ENCODE data around the gene ZNF226.
"Not testable (repeated sequence)": the region's sequence is repeated elsewhere in the genome, so short reads cannot be mapped to it uniquely, and the experiment has no call there.

Gene ZNF226

GRCh38 chr19:44164673-44165512 is at the start of gene ZNF226:
TSS of gene ZNF226 (plus strand) at chr19:44165100. CDS start at chr19:44170081, 4,981 bp downstream.
- DNase-seq (ENCODE audit: extremely low read depth in 1 of 2, low read depth in 1 of 2), result peak; percentile 55 to 65

DNA sequence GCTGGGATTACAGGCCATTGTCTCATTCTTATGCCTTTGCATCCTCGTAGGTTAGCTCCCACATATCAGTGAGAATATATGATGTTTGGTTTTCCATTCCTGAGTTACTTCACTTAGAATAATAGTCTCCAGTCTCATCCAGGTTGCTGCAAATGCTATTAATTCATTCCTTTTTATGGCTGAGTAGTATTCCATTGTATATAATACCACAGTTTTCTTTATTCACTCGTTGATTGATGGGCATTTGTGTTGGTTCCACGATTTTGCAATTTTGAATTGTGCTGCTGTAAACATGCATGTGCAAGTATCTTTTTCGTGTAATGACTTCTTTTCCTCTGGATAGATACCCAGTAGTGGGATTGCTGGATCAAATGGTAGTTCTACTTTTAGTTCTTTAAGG is 43.7 kb upstream of the ZNF226 start:
- DNase-seq (ENCODE audit: extremely low read depth in 1 of 2, low read depth in 1 of 2), result not testable (repeated sequence)

DNA sequence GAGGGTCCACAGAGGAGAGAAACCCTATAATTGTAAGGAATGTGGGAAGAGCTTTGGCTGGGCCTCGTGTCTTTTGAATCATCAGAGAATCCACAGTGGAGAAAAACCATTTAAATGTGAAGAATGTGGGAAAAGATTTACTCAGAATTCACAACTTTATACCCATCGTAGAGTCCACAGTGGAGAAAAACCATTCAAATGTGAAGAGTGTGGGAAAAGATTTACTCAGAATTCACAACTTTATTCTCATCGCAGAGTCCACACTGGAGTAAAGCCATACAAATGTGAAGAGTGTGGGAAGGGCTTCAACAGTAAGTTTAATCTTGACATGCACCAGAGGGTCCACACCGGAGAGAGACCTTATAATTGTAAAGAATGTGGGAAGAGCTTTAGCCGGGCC is 32.9 kb upstream of the ZNF226 start:
- no peak for DNase-seq (ENCODE audit: extremely low read depth in 1 of 2, low read depth in 1 of 2)

DNA sequence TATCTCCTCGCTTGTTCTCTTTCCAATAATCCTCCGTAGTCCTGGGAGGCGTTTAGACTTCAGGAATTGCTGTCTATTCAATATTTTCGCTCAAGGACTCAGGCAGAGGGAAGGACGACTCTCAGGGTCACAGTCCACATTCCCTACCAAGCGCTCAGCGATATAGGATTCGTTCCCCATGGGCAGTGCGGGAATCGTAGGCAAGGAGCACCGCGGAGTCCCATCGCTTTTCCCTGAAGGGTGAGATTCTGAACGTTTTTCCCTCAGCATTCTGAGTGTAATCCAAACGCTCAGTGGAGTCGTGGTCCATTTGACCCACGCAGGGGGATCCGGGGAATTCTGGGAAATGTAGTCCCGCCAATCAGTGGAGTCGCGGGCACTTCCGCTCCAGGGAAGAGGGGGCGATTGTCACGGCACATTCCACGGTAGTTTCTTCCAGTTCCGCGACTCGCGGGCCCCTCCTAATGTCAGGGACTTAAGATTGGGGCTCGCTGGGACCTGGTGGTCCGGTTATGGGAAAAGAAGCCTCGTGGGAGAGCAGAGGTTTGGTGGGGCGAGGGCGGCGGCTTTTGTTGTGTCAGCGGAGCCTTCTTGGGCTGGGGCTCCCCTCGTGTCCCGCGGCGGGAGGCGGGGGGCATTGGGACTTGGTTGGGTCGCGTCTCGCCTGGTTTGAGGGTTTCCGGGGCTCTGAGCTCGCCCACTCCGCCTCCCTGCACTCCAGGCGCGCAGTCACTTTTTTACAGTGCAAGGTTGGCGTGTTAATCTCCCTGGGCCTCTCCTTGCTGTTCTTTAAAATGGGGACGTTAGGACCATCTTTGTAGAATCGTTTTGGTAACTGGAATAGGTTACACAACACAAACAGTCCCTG is 23.5 kb upstream of the ZNF226 start, which contains the start of gene ZNF234:
ZNF234 (plus strand) TSS at position 364 of the 868 bp plus-strand sequence. CDS start 3,079 bp downstream, outside the sequence.
- peak; percentile 33 to 36 for DNase-seq (ENCODE audit: extremely low read depth in 1 of 2, low read depth in 1 of 2)

- DNase-seq (ENCODE audit: extremely low read depth in 1 of 2, low read depth in 1 of 2), result no peak
Observed at GRCh38 chr19:44142059-44142433, 22.9 kb upstream of the ZNF226 start.

GRCh38 chr19:44149776-44150175 is 15.1 kb upstream of the ZNF226 start:
- DNase-seq (ENCODE audit: extremely low read depth in 1 of 2, low read depth in 1 of 2), result no peak

DNA sequence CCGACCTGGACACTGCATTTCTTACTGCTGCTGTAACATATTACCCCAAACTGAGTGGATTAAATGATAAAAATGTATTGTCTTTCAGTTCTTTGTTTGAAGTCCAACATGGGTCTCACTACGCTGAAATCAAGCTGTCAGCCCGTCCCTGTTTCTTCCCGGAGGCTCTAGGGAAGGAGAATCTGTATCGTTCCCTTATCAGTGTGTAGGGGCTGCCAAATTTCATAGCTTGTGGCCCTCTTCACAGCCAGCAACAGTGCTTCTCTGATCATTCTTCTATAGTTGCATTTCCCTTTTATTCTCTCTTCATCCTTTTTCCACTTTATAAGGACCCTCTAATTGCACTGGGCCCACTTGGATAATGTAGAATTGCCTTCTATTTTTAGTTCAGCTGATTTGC is 13.4 kb upstream of the ZNF226 start:
- DNase-seq (ENCODE audit: extremely low read depth in 1 of 2, low read depth in 1 of 2), result no peak

DNA sequence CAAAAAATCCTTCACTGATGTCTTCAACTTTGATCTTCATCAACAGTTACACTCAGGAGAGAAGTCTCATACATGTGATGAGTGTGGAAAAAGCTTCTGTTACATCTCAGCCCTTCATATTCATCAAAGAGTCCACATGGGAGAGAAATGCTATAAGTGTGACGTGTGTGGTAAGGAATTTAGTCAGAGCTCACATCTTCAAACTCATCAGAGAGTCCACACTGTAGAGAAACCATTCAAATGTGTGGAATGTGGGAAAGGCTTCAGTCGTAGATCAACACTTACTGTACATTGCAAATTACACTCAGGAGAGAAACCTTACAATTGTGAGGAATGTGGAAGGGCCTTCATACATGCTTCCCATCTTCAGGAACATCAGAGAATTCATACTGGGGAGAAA is 8.4 kb upstream of the ZNF226 start:
- no peak for DNase-seq (ENCODE audit: extremely low read depth in 1 of 2, low read depth in 1 of 2)

GRCh38 chr19:44163789-44164188 is 1.1 kb upstream of the ZNF226 start:
- DNase-seq (ENCODE audit: extremely low read depth in 1 of 2, low read depth in 1 of 2), result no peak

- DNase-seq (ENCODE audit: extremely low read depth in 1 of 2, low read depth in 1 of 2), result no peak
Observed at GRCh38 chr19:44164327-44164672, 600 bp upstream of the ZNF226 start.

- not testable (repeated sequence) for DNase-seq (ENCODE audit: extremely low read depth in 1 of 2, low read depth in 1 of 2)
Observed at GRCh38 chr19:44170660-44171059, 5.8 kb downstream of the ZNF226 start.

GRCh38 chr19:44176590-44176989 is 11.7 kb downstream of the ZNF226 start:
- no peak for DNase-seq (ENCODE audit: extremely low read depth in 1 of 2, low read depth in 1 of 2)

DNA sequence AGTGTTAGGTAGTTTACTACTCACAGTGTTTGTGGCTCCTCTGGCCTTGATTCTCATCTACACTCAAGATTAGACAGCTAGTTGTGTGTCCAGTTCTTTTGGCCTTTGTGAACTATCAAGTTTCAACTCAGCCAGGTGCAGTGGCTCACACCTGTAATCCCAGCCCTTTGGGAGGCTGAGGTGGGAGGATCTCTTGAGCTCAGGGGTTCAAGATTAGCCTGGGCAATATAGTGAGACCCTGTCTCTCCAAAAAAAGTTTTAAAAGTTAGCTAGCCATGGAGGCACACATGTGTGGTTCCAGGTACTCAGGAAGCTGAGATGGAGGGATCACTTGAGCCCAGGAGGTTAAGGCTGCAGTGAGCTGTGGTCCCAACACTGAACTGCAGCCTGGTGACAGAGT is 16.1 kb downstream of the ZNF226 start:
- no peak for DNase-seq (ENCODE audit: extremely low read depth in 1 of 2, low read depth in 1 of 2)

GRCh38 chr19:44182145-44182544 is 17.2 kb downstream of the ZNF226 start:
- DNase-seq (ENCODE audit: extremely low read depth in 1 of 2, low read depth in 1 of 2), result no peak

DNA sequence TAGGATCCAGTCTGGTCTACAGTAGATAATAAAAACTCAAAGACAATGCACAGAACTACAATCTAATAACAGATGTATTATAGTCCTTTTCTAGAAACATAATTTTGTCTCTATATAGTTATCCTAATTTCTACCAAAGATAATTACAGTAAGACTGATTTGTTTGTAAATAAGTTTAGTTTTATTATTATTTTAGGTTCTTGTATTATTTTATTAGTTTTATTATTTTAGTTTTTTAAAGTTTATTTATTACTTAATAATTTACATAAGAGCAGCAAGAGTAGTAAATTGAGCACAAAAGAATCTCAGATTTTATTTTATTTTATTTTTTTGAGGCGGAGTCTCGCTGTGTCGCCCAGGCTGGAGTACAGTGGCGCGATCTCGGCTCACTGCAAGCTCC is 25.1 kb downstream of the ZNF226 start:
- DNase-seq (ENCODE audit: extremely low read depth in 1 of 2, low read depth in 1 of 2), result no peak

DNA sequence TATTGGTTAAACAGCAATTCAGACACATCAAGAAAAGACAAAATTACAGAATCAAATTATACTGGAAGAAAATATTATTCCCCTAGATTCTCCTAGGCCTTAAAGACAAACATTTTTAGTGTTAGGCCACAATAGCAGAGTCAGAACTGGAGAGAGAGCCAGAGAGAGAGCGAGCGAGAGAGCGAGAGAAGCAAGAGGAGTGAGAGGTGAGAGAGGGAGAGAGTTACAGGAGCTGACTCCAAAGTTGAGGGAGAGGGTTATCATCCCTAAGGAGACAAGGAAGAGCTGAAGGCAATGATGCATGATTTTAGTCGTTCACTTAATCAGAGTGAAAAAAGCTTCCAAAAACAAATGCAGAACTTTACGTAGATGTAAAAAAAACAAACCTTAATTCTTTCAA is 27.2 kb downstream of the ZNF226 start:
- no peak for DNase-seq (ENCODE audit: extremely low read depth in 1 of 2, low read depth in 1 of 2)

GRCh38 chr19:44196772-44197171 is 31.9 kb downstream of the ZNF226 start:
- no peak for DNase-seq (ENCODE audit: extremely low read depth in 1 of 2, low read depth in 1 of 2)

- DNase-seq (ENCODE audit: extremely low read depth in 1 of 2, low read depth in 1 of 2), result no peak
Observed at GRCh38 chr19:44202470-44202869, 37.6 kb downstream of the ZNF226 start.

- no peak for DNase-seq (ENCODE audit: extremely low read depth in 1 of 2, low read depth in 1 of 2)
Observed at GRCh38 chr19:44202974-44203373, 38.1 kb downstream of the ZNF226 start.

GRCh38 chr19:44203877-44204276 is 39.0 kb downstream of the ZNF226 start:
- not testable (repeated sequence) for DNase-seq (ENCODE audit: extremely low read depth in 1 of 2, low read depth in 1 of 2)

GRCh38 chr19:44204772-44205171 is 39.9 kb downstream of the ZNF226 start:
- DNase-seq (ENCODE audit: extremely low read depth in 1 of 2, low read depth in 1 of 2), result no peak
